Measurements from ENCODE around the gene RBPMS2.

Gene RBPMS2

DNA sequence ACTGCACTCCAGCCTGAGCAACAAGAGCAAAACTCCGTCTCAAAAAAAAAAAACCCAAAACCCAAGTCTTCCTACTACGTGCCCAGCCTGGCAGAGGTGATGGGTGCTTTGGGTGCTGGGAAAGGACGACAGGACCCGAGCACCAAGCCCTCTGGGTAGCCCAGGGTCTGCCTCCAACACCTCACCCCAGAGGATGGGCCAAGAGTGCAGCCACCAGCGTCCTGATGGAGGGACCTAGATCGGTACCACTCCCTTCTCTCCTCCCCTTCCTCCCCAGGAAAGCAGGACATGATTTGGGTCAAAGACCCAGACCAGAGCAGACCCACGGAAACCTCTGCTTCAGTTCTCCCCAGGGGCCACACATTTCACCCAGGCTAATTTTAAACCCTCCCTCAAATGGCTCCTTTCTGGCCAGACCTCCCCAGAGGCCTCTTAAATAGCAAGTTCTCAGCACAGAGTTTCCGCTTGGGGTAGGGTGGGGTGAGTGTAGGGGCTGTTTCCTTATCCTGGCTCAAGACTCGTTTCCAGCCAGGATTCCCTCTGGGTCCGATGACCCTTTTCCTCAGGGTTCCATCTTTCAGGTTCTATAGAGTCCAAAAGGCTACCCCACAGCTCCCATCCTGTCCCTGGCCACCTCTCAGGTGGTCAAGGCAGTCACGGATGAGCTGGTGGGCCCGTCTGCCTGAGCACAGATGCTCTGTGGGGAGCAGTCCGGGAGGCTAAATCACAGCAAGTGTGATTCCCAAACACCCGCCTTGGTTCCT is 20.5 kb downstream of the RBPMS2 start:
- TF ChIP-seq, protein P1, sequence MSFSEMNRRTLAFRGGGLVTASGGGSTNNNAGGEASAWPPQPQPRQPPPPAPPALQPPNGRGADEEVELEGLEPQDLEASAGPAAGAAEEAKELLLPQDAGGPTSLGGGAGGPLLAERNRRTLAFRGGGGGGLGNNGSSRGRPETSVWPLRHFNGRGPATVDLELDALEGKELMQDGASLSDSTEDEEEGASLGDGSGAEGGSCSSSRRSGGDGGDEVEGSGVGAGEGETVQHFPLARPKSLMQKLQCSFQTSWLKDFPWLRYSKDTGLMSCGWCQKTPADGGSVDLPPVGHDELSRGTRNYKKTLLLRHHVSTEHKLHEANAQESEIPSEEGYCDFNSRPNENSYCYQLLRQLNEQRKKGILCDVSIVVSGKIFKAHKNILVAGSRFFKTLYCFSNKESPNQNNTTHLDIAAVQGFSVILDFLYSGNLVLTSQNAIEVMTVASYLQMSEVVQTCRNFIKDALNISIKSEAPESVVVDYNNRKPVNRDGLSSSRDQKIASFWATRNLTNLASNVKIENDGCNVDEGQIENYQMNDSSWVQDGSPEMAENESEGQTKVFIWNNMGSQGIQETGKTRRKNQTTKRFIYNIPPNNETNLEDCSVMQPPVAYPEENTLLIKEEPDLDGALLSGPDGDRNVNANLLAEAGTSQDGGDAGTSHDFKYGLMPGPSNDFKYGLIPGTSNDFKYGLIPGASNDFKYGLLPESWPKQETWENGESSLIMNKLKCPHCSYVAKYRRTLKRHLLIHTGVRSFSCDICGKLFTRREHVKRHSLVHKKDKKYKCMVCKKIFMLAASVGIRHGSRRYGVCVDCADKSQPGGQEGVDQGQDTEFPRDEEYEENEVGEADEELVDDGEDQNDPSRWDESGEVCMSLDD (tag by site-specific recombination; IDR thresholded peaks at IDR 0.05) = no peak
- TF ChIP-seq ZNF114 (tag by site-specific recombination; IDR thresholded peaks at IDR 0.05) = no peak
- TF ChIP-seq, protein P2, sequence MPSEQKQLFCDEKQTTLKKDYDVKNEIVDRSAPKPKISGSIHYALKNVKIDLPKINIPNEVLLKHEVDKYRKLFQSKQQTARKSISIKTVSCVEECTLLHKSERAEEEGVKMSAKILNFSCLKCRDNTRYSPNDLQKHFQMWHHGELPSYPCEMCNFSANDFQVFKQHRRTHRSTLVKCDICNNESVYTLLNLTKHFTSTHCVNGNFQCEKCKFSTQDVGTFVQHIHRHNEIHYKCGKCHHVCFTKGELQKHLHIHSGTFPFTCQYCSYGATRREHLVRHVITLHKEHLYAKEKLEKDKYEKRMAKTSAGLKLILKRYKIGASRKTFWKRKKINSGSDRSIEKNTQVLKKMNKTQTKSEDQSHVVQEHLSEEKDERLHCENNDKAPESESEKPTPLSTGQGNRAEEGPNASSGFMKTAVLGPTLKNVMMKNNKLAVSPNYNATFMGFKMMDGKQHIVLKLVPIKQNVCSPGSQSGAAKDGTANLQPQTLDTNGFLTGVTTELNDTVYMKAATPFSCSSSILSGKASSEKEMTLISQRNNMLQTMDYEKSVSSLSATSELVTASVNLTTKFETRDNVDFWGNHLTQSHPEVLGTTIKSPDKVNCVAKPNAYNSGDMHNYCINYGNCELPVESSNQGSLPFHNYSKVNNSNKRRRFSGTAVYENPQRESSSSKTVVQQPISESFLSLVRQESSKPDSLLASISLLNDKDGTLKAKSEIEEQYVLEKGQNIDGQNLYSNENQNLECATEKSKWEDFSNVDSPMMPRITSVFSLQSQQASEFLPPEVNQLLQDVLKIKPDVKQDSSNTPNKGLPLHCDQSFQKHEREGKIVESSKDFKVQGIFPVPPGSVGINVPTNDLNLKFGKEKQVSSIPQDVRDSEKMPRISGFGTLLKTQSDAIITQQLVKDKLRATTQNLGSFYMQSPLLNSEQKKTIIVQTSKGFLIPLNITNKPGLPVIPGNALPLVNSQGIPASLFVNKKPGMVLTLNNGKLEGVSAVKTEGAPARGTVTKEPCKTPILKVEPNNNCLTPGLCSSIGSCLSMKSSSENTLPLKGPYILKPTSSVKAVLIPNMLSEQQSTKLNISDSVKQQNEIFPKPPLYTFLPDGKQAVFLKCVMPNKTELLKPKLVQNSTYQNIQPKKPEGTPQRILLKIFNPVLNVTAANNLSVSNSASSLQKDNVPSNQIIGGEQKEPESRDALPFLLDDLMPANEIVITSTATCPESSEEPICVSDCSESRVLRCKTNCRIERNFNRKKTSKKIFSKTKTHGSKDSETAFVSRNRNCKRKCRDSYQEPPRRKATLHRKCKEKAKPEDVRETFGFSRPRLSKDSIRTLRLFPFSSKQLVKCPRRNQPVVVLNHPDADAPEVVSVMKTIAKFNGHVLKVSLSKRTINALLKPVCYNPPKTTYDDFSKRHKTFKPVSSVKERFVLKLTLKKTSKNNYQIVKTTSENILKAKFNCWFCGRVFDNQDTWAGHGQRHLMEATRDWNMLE (tag by site-specific recombination; conservative IDR thresholded peaks at IDR 0.05; ENCODE audit: low read depth) = no peak
- no peak for TF ChIP-seq ZFP41 (tag by site-specific recombination; IDR thresholded peaks at IDR 0.05; ENCODE audit: borderline replicate concordance)
- no peak for TF ChIP-seq HOXD13 (CRISPR knock-in tag; IDR thresholded peaks at IDR 0.05; ENCODE audit: borderline replicate concordance)
- TF ChIP-seq GLIS2 (tag by site-specific recombination; IDR thresholded peaks at IDR 0.05) = no peak
- TF ChIP-seq ZNF747 (tag by site-specific recombination; IDR thresholded peaks at IDR 0.05) = no peak
- no peak for TF ChIP-seq ZNF621 (tag by site-specific recombination; IDR thresholded peaks at IDR 0.05)
- no peak for TF ChIP-seq ZNF677 (tag by site-specific recombination; IDR thresholded peaks at IDR 0.05)
- no peak for TF ChIP-seq ZNF174 (tag by site-specific recombination; IDR thresholded peaks at IDR 0.05)
- TF ChIP-seq ZNF248 (tag by site-specific recombination; IDR thresholded peaks at IDR 0.05) = no peak
- TF ChIP-seq ZNF366 (tag by site-specific recombination; conservative IDR thresholded peaks at IDR 0.05) = no peak
- H3K9me3 ChIP-seq (ENCODE audit: control insufficient read depth, insufficient read depth, low read depth, low read length) = no peaks in the 10 kb centered on the region
- ChIA-PET POLR2A (no interaction called here), CTCF (no interaction called here)
- no peaks in the 10 kb centered on the region for H3K36me3 ChIP-seq (ENCODE audit: control insufficient read depth in 2 of 2, insufficient read depth in 1 of 2, low read length in 2 of 2)
- no peak overlapping the region for H3K27ac ChIP-seq (ENCODE audit: extremely low read depth, low read depth, low read length)
- no peak overlapping the region for H3K4me3 ChIP-seq (ENCODE audit: low read depth, low read length)
- H3K4me1 ChIP-seq (ENCODE audit: control insufficient read depth, insufficient read depth, low read length) = no peaks in the 10 kb centered on the region

DNA sequence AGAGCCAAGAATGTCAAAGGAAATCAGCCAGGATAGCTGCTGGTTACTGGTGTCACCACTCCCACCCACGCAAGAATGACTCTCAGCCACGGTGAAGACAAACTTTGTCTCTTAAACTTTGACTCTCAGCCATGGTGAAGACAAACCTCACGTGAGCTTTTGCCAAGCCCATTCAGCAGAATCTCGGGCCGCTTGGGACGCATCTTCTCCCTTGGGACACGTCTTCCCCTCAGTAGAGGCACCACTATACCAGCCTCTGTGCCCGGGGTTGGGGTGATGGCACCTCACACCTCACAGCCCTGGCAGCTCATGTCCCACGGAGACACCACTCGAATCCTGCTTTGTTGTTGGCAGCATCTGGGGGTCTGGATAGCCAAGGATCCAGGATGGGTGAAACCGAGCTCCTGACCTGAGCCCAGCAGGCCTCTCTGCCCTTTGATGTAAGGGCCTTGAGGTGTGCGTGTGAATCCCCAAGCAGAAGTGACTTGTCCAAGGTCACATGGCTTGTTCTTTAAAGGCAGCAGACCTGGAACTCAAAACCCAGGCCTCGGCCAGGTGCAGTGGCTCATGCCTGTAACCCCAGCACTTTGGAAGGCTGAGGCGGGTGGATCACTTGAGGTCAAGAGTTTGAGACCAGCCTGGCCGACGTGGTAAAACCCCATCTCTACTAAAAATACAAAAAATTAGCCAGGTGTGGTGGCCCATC is 21.8 kb downstream of the RBPMS2 start:
- no peaks in the 10 kb centered on the region for H3K36me3 ChIP-seq (ENCODE audit: control insufficient read depth in 2 of 2, insufficient read depth in 1 of 2, low read length in 2 of 2)
- POLR2A ChIA-PET = no interaction called here

DNA sequence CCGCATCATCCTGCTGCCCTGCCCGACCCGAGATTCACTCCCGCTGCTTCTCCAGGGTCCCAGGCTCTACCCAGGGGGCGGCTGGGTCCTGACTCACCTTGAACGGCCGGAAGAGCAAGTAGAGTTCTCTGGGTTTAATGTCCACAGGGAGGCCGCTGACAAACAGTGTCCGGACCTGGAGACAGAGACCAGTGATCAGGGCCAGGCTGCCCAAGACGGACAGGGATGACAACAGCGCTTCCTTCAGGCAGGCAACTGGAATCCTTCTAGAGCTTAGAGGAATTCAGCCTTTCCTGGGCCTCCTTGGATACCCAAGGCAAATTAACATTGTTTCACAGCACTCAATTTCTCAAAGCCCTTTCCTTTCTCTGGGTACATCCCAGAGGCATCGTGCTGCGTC is 23.9 kb downstream of the RBPMS2 start:
- no peak overlapping the region for H3K4me3 ChIP-seq (ENCODE audit: low read depth, low read length)
- POLR2A ChIA-PET = no interaction called here
- H3K4me1 ChIP-seq (ENCODE audit: control insufficient read depth, insufficient read depth, low read length) = no peaks in the 10 kb centered on the region
- H3K27ac ChIP-seq (ENCODE audit: extremely low read depth, low read depth, low read length) = no peak overlapping the region
- H3K9me3 ChIP-seq (ENCODE audit: control insufficient read depth, insufficient read depth, low read depth, low read length) = no peaks in the 10 kb centered on the region
- CTCF ChIA-PET = interaction anchor here (1.1 kb wide), 1 partner anchor 11 kb away, joined by 3 read pairs; no protein-coding TSS in a partner anchor
- peaks cover 0 to 7% of the 10 kb centered on the region in 2 experiments; a peak in 1 of 3 replicates for H3K36me3 ChIP-seq (ENCODE audit: control insufficient read depth in 2 of 2, insufficient read depth in 1 of 2, low read length in 2 of 2)
- TF ChIP-seq KLF16 (tag by site-specific recombination; IDR thresholded peaks at IDR 0.05) = no peak
- TF ChIP-seq ZNF114 (tag by site-specific recombination; IDR thresholded peaks at IDR 0.05) = no peak
- TF ChIP-seq ZNF121 (tag by site-specific recombination; IDR thresholded peaks at IDR 0.05) = no peak
- TF ChIP-seq, protein P3, sequence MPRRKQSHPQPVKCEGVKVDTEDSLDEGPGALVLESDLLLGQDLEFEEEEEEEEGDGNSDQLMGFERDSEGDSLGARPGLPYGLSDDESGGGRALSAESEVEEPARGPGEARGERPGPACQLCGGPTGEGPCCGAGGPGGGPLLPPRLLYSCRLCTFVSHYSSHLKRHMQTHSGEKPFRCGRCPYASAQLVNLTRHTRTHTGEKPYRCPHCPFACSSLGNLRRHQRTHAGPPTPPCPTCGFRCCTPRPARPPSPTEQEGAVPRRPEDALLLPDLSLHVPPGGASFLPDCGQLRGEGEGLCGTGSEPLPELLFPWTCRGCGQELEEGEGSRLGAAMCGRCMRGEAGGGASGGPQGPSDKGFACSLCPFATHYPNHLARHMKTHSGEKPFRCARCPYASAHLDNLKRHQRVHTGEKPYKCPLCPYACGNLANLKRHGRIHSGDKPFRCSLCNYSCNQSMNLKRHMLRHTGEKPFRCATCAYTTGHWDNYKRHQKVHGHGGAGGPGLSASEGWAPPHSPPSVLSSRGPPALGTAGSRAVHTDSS (tag by site-specific recombination; IDR thresholded peaks at IDR 0.05) = no peak
- TF ChIP-seq, protein P4, sequence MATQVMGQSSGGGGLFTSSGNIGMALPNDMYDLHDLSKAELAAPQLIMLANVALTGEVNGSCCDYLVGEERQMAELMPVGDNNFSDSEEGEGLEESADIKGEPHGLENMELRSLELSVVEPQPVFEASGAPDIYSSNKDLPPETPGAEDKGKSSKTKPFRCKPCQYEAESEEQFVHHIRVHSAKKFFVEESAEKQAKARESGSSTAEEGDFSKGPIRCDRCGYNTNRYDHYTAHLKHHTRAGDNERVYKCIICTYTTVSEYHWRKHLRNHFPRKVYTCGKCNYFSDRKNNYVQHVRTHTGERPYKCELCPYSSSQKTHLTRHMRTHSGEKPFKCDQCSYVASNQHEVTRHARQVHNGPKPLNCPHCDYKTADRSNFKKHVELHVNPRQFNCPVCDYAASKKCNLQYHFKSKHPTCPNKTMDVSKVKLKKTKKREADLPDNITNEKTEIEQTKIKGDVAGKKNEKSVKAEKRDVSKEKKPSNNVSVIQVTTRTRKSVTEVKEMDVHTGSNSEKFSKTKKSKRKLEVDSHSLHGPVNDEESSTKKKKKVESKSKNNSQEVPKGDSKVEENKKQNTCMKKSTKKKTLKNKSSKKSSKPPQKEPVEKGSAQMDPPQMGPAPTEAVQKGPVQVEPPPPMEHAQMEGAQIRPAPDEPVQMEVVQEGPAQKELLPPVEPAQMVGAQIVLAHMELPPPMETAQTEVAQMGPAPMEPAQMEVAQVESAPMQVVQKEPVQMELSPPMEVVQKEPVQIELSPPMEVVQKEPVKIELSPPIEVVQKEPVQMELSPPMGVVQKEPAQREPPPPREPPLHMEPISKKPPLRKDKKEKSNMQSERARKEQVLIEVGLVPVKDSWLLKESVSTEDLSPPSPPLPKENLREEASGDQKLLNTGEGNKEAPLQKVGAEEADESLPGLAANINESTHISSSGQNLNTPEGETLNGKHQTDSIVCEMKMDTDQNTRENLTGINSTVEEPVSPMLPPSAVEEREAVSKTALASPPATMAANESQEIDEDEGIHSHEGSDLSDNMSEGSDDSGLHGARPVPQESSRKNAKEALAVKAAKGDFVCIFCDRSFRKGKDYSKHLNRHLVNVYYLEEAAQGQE (tag by site-specific recombination; IDR thresholded peaks at IDR 0.05) = no peak
- TF ChIP-seq ZNF596 (tag by site-specific recombination; IDR thresholded peaks at IDR 0.05) = no peak

More for the DNA sequence above, 21.8 kb downstream of the RBPMS2 start:
- Histone ChIP-seq H3K4me3 (ENCODE audit: low read depth, low read length) (no peak overlapping the region), H3K9me3 (ENCODE audit: control insufficient read depth, insufficient read depth, low read depth, low read length) (no peaks in the 10 kb centered on the region), H3K27ac (ENCODE audit: extremely low read depth, low read depth, low read length) (no peak overlapping the region), H3K4me1 (ENCODE audit: control insufficient read depth, insufficient read depth, low read length) (no peaks in the 10 kb centered on the region)
- CTCF ChIA-PET = no interaction called here
- TF ChIP-seq ZNF791 (tag by site-specific recombination; IDR thresholded peaks at IDR 0.05) = no peak
